Neural progenitor cell (in vitro differentiated cells): Measurements from ENCODE around the gene QSOX2. TPM values are rescaled to one million over a fixed set of nuclear protein-coding genes. Genes with fewer than 3 reads are reported as not detected.

Experiments used
- DNase-seq: peaks from one replicate; pipeline ENCODE4 v3.0.0-alpha.2; 2016; ENCODE audit warnings: low spot score
- H2AFZ ChIP-seq: fragments of 200-600 bp; sonication (generic); replicated peaks from 2 replicates; pipeline ENCODE4 v1.6.1; 2016; ENCODE audit warnings: antibody characterized with exemption
- H3F3A ChIP-seq: fragments of 200-600 bp; sonication (generic); 2 replicates; pipeline ENCODE4 v1.6.1; 2016; ENCODE audit warnings: antibody characterized with exemption, low read depth
- H3K27ac ChIP-seq: fragments of 200-600 bp; sonication (generic); 2 replicates; pipeline ENCODE4 v1.5.1; 2016; ENCODE audit warnings: mild to moderate bottlenecking
- H3K27me3 ChIP-seq: fragments of 200-600 bp; sonication (generic); 2 replicates; pipeline ENCODE4 v1.6.1; 2016; ENCODE audit warnings: mild to moderate bottlenecking, moderate library complexity
- H3K36me3 ChIP-seq: fragments of 200-600 bp; sonication (generic); 2 replicates; pipeline ENCODE4 v1.5.1; 2016
- H3K4me1 ChIP-seq: fragments of 200-600 bp; sonication (generic); 2 replicates; pipeline ENCODE4 v1.6.1; 2016; ENCODE audit warnings: mixed run types
- H3K4me2 ChIP-seq: fragments of 200-600 bp; sonication (generic); 2 replicates; pipeline ENCODE4 v1.6.1; 2016
- H3K4me3 ChIP-seq: fragments of 200-600 bp; sonication (generic); 2 replicates; pipeline ENCODE4 v1.5.1; 2016
- H3K79me2 ChIP-seq: fragments of 200-600 bp; sonication (generic); 2 replicates; pipeline ENCODE4 v1.6.1; 2016; ENCODE audit warnings: low read depth
- H3K9ac ChIP-seq: fragments of 200-600 bp; sonication (generic); 2 replicates; pipeline ENCODE4 v1.6.1; 2016
- H3K9me3 ChIP-seq: fragments of 200-600 bp; sonication (generic); 2 replicates; pipeline ENCODE4 v1.5.1; 2016; ENCODE audit warnings: low read depth
- H4K20me1 ChIP-seq: fragments of 200-600 bp; sonication (generic); 2 replicates; pipeline ENCODE4 v1.6.1; 2016; ENCODE audit warnings: low read depth
- H3K27ac Mint-ChIP-seq: 3 replicates; pipeline ENCODE4 v1.8.0; 2021; ENCODE audit warnings: mixed read lengths
- H3K27me3 Mint-ChIP-seq: 2 replicates; pipeline ENCODE4 v1.8.0; 2022; ENCODE audit warnings: low read depth, mild to moderate bottlenecking, inconsistent platforms, moderate library complexity, mixed read lengths; ENCODE audit not compliant: insufficient read depth
- H3K36me3 Mint-ChIP-seq: 3 replicates; pipeline ENCODE4 v1.8.0; 2021; ENCODE audit warnings: mixed read lengths
- H3K4me1 Mint-ChIP-seq: 3 replicates; pipeline ENCODE4 v1.8.0; 2021; ENCODE audit warnings: mixed read lengths
- H3K4me3 Mint-ChIP-seq: 3 replicates; pipeline ENCODE4 v1.8.0; 2021; ENCODE audit warnings: mild to moderate bottlenecking, moderate library complexity, mixed read lengths
- H3K9me3 Mint-ChIP-seq: 3 replicates; pipeline ENCODE4 v1.8.0; 2020; ENCODE audit warnings: mixed read lengths
- CTCF ChIP-seq: fragments of 200-600 bp; sonication (generic); IDR thresholded peaks from 2 replicates; pipeline ENCODE4 v1.5.1; 2017; ENCODE audit warnings: antibody characterized with exemption, mild to moderate bottlenecking
- EZH2 ChIP-seq: fragments of 200-600 bp; sonication (generic); IDR thresholded peaks from 2 replicates; pipeline ENCODE4 v1.6.1; 2017; ENCODE audit warnings: antibody characterized with exemption, mild to moderate bottlenecking, moderate library complexity
- EZH2phosphoT487 ChIP-seq: fragments of 200-600 bp; sonication (generic); IDR thresholded peaks from 2 replicates; pipeline ENCODE4 v1.6.1; 2017; ENCODE audit warnings: antibody characterized with exemption
- total RNA-seq: library from RNA; depleted of rRNA; stranded (reverse); fragments of >200 nt; gene quantifications from 2 replicates; pipeline ENCODE4 v1.2.3, GENCODE V29; 2015; ENCODE audit warnings: low replicate concordance

The QSOX2 gene
- total RNA-seq, 1 donor from 2014 or later, result 17.1 TPM

DNA sequence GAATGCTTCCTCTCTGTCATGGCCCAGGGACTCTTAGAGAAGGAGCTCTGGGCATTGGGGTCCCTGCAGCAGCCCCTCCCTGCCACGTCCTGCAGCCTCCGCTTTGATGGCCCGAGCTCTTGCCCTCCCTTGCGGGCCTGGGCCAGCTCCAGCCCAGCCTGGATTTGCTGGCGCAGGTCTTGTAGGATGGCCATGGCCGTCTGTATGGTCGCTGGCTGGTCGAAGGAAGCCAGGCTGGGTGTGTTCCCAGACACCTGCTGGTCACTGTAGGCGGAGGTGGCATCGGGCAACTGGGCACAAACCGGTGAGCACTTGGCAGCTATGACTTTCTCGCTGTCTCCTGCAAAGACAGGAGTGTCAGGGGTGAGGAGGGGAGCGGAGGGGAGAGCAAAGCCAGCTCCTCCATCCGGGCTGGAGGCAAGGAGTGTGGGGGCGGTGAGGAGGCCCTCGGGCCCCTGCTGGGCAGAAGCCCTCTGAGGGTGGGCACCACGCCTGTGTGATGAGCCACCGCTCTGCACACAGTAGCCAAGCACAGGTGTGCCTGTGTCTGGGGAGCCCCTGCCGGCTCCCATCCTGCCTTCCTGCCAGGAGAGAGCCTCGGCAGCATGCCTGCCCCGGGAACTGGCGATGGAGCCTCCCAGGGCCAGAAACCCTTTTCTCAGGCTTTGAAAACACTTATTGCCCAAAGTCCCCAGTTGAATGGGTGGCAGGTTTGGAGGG is 45.9 kb upstream of the QSOX2 start:
- peaks cover 5% of the 10 kb centered on the region for H3K4me1 Mint-ChIP-seq
- H3K9me3 Mint-ChIP-seq, result no peaks in the 10 kb centered on the region
- TF ChIP-seq EZH2phosphoT487, result no peak
- no peak for TF ChIP-seq EZH2
- TF ChIP-seq CTCF, result no peak
- peak overlapping the region; percentile 83 for H3K27ac Mint-ChIP-seq
- no peak overlapping the region for H2AFZ ChIP-seq
- no peaks in the 10 kb centered on the region for H4K20me1 ChIP-seq
- no peaks in the 10 kb centered on the region for H3K4me1 ChIP-seq
- H3K9me3 ChIP-seq, result no peaks in the 10 kb centered on the region
- no peak overlapping the region for H3K4me2 ChIP-seq
- H3K27me3 ChIP-seq, result no peaks in the 10 kb centered on the region
- no peak for DNase-seq
- no peaks in the 10 kb centered on the region for H3K36me3 ChIP-seq
- H3K4me3 Mint-ChIP-seq, result no peak overlapping the region
- H3K79me2 ChIP-seq, result no peaks in the 10 kb centered on the region
- H3K4me3 ChIP-seq, result no peak overlapping the region
- H3K9ac ChIP-seq, result no peak overlapping the region
- peaks cover 2% of the 10 kb centered on the region for H3K27me3 Mint-ChIP-seq
- H3F3A ChIP-seq, result peaks cover 5% of the 10 kb centered on the region
- no peaks in the 10 kb centered on the region for H3K36me3 Mint-ChIP-seq
- no peak overlapping the region for H3K27ac ChIP-seq

- Histone ChIP-seq H3K4me3 (no peak overlapping the region), H3K9ac (no peak overlapping the region), H3K4me2 (no peak overlapping the region), H3K4me1 (no peaks in the 10 kb centered on the region), H4K20me1 (no peaks in the 10 kb centered on the region), H3F3A (peaks cover 5% of the 10 kb centered on the region), H2AFZ (no peak overlapping the region), H3K27me3 (no peaks in the 10 kb centered on the region), H3K79me2 (no peaks in the 10 kb centered on the region), H3K36me3 (no peaks in the 10 kb centered on the region), H3K9me3 (no peaks in the 10 kb centered on the region), H3K27ac (no peak overlapping the region)
- Mint-ChIP-seq H3K36me3 (no peaks in the 10 kb centered on the region), H3K4me3 (no peak overlapping the region), H3K27ac (no peak overlapping the region), H3K4me1 (peaks cover 4% of the 10 kb centered on the region), H3K9me3 (no peaks in the 10 kb centered on the region), H3K27me3 (peaks cover 2% of the 10 kb centered on the region)
- no peak for DNase-seq
- no peak for TF ChIP-seq CTCF
- TF ChIP-seq EZH2phosphoT487, result no peak
- no peak for TF ChIP-seq EZH2
These were observed 44.9 kb upstream of the QSOX2 start for GRCh38 chr9:136290508-136291000.

DNA sequence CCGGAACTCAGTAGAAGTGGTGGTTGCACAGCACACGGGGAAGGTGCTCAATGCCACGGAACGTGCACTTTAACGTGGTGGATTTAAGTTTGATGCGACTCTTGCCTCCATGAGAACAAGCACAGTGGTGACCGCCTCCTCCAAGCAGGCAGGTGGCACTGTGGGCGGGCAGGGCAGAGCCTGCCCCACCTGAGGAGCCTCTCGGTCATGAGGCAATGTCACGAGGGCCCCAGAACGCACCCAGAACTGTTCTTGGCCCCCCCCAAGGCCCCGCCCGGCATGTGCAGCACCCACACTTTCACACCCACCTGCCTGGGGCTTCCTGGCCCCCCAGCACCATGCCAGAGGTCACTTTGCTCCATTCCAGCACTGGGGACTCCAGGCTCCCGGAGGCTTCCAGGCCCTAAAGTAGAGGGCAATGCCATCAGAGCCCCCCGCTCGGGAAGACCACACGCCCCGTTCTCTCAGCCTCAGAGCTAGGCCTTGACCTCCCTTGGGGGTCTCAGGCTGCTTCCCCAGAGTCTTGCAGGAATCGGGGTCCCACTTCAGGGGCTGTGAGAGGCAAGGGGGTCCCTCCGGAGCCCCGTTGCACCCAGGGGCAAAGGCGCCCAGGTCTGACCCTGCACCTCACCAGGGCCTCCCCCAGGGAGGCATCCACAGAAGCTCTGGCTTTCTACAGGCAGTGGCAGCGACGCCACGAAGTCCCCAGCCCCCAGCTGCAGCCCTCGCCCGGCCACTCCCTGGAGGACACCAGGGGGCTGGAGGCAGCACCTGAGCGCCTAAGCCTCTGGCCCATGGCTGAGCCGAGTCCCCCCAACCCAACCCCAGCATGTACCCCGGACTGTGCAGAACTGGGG is 44.3 kb upstream of the QSOX2 start:
- Mint-ChIP-seq H3K4me1 (peaks cover 2% of the 10 kb centered on the region), H3K9me3 (no peaks in the 10 kb centered on the region), H3K4me3 (no peak overlapping the region), H3K27me3 (peaks cover 2% of the 10 kb centered on the region), H3K27ac (no peak overlapping the region), H3K36me3 (no peaks in the 10 kb centered on the region)
- H3F3A ChIP-seq, result peaks cover 5% of the 10 kb centered on the region
- no peak overlapping the region for H3K27ac ChIP-seq
- H3K4me3 ChIP-seq, result no peak overlapping the region
- no peaks in the 10 kb centered on the region for H3K4me1 ChIP-seq
- no peak overlapping the region for H3K4me2 ChIP-seq
- DNase-seq, result no peak
- H2AFZ ChIP-seq, result no peak overlapping the region
- no peaks in the 10 kb centered on the region for H3K27me3 ChIP-seq
- no peak overlapping the region for H3K9ac ChIP-seq
- no peaks in the 10 kb centered on the region for H3K36me3 ChIP-seq
- H3K9me3 ChIP-seq, result no peaks in the 10 kb centered on the region
- TF ChIP-seq EZH2, result no peak
- TF ChIP-seq CTCF, result no peak
- TF ChIP-seq EZH2phosphoT487, result no peak
- no peaks in the 10 kb centered on the region for H3K79me2 ChIP-seq
- no peaks in the 10 kb centered on the region for H4K20me1 ChIP-seq
